Panc1 (cell line): ENCODE results near the gene ACKR2.

Experiments used
- CTCF ChIP-seq: fragments of 450-650 bp; IDR thresholded peaks from 2 replicates; pipeline ENCODE4 v1.5.1; 2017; ENCODE audit warnings: mild to moderate bottlenecking
- POLR2AphosphoS5 ChIP-seq: IDR thresholded peaks from 2 replicates; pipeline ENCODE4 v1.6.1; 2012; ENCODE audit warnings: mild to moderate bottlenecking, low read depth, low read length, moderate library complexity

GRCh38 chr3:42892807-42893206 is 83.6 kb downstream of the ACKR2 start:
- TF ChIP-seq POLR2AphosphoS5 (no peak), CTCF (no peak)
